Breast epithelium (tissue), 3 donors: ENCODE data around the gene CLCNKA.

Source experiments
- CTCF ChIP-seq, 3 donors: fragments of 450-650 bp; IDR thresholded peaks; one replicate each; pipeline ENCODE4 v1.5.1; 2016 to 2017; ENCODE audit warnings: antibody characterized with exemption in 3 of 3, mild to moderate bottlenecking in 3 of 3, moderate library complexity in 3 of 3
- POLR2A ChIP-seq: fragments of 450-650 bp; IDR thresholded peaks from one replicate; pipeline ENCODE4 v1.6.1; 2016; ENCODE audit warnings: antibody characterized with exemption, mild to moderate bottlenecking, moderate library complexity

GRCh38 chr1:16026723-16027484 is 5.1 kb downstream of the CLCNKA start:
- TF ChIP-seq CTCF (IDR thresholded peaks at IDR 0.05) (no peak), POLR2A (no peak)
